Measurements from ENCODE around the gene KRT40.
"Not testable (repeated sequence)": the region's sequence is repeated elsewhere in the genome, so short reads cannot be mapped to it uniquely, and the experiment has no call there.

Gene KRT40

DNA sequence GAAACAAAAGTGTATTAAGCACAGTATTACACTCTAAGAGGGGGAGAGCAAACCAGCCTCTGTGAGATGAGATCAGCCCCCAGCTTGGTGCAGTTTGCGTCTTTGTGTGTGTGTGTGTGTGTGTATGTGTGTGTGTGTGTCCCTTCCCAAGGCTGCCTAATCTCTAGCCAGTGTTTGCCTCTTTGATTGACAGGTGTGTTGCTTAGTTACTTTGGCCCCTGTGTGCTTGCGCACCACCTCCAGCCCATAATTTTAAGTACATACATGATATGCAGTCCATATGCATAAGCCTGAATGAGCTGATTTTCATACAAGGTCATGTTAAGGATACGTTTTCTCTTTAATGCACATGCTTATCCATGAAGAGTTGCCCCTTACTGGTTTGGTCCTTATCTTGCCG is 17.7 kb upstream of the KRT40 start:
- no peak overlapping the region for H3K4me3 ChIP-seq (ENCODE audit: control insufficient read depth, low read depth, low read length)
- no peak for DNase-seq (ENCODE audit: low read depth)
- TF ChIP-seq CTCF (IDR thresholded peaks at IDR 0.05; ENCODE audit: control insufficient read depth, insufficient read depth, low read depth, low read length, missing control alignments): no peak

- not testable (repeated sequence) for H3K4me3 ChIP-seq (ENCODE audit: control insufficient read depth, low read depth, low read length); DNase-seq (ENCODE audit: low read depth)
Measured at GRCh38 chr17:40999563-40999962, 15.4 kb upstream of the KRT40 start, which contains the start of gene KRTAP3-2. TSS of gene KRTAP3-2 (minus strand) at chr17:40999906. CDS start at chr17:40999853, 53 bp downstream.

- no peak overlapping the region for H3K4me3 ChIP-seq (ENCODE audit: control insufficient read depth, low read depth, low read length)
- TF ChIP-seq CTCF (IDR thresholded peaks at IDR 0.05; ENCODE audit: control insufficient read depth, insufficient read depth, low read depth, low read length, missing control alignments): no peak
- no peak for DNase-seq (ENCODE audit: low read depth)
Measured at GRCh38 chr17:40997361-40997760, 13.2 kb upstream of the KRT40 start.

- no peak overlapping the region for H3K4me3 ChIP-seq (ENCODE audit: control insufficient read depth, low read depth, low read length)
- DNase-seq (ENCODE audit: low read depth): no peak
- no peak for TF ChIP-seq CTCF (IDR thresholded peaks at IDR 0.05; ENCODE audit: control insufficient read depth, insufficient read depth, low read depth, low read length, missing control alignments)
Measured at GRCh38 chr17:40996829-40997228, 12.7 kb upstream of the KRT40 start.

DNA sequence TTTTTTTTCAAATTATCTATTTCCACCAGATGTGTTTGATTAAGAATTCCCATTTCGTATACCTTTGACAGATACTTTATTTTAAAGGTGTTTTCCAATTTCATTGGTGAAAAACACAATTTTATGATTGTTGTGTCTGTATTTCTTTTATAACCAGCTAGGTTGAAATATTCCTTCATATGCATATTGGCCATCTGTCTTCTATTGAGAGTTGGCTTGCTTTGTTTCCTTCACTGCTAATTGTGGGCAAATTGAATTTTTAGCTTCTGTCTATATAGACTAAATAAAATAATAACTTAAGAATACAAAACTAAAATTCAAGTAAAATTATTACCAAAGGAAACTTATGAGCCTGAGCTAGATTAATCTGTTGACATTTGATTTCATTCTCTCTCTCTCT is 11.0 kb upstream of the KRT40 start:
- no peak for DNase-seq (ENCODE audit: low read depth)
- no peak overlapping the region for H3K4me3 ChIP-seq (ENCODE audit: control insufficient read depth, low read depth, low read length)
- TF ChIP-seq CTCF (IDR thresholded peaks at IDR 0.05; ENCODE audit: control insufficient read depth, insufficient read depth, low read depth, low read length, missing control alignments): no peak

- no peak for TF ChIP-seq CTCF (IDR thresholded peaks at IDR 0.05; ENCODE audit: control insufficient read depth, insufficient read depth, low read depth, low read length, missing control alignments)
- H3K4me3 ChIP-seq (ENCODE audit: control insufficient read depth, low read depth, low read length): no peak within 1 kb of the TSS
- no peak for DNase-seq (ENCODE audit: low read depth)
Measured at GRCh38 chr17:40993839-40994238, 9.7 kb upstream of the KRT40 start, which contains the start of gene KRTAP3-3. TSS of gene KRTAP3-3 (minus strand) at chr17:40994164. CDS start at chr17:40994097, 67 bp downstream.

GRCh38 chr17:40993084-40993483 is 9.0 kb upstream of the KRT40 start:
- no peak overlapping the region for H3K4me3 ChIP-seq (ENCODE audit: control insufficient read depth, low read depth, low read length)
- TF ChIP-seq CTCF (IDR thresholded peaks at IDR 0.05; ENCODE audit: control insufficient read depth, insufficient read depth, low read depth, low read length, missing control alignments): no peak
- DNase-seq (ENCODE audit: low read depth): no peak

Measured in AG09309 (cell line).